Ovary (tissue), 9 donors: ENCODE data around the gene ELP5. TPM values are rescaled to one million over a fixed set of nuclear protein-coding genes. Genes with fewer than 3 reads are reported as not detected.
A peak's percentile ranks its signal among the peaks of the same experiment; 100 is the strongest.

Source experiments
- DNase-seq, 5 donors: peaks; one replicate each; pipeline ENCODE4 v3.0.0-alpha.2; 2019 to 2020
- H3K27ac ChIP-seq, 2 donors: fragments of 200-600 bp; one replicate each; pipeline versions ENCODE4 v1.5.1 to v1.8.0; 2019 to 2022
- H3K27me3 ChIP-seq: fragments of 200-600 bp; one replicate; pipeline ENCODE4 v1.8.0; 2022
- H3K36me3 ChIP-seq: fragments of 200-600 bp; sonication (generic); one replicate; pipeline ENCODE4 v1.5.1; 2019
- H3K4me1 ChIP-seq: one replicate; pipeline ENCODE4 v1.8.1; 2013; ENCODE audit warnings: mild to moderate bottlenecking, moderate library complexity; ENCODE audit not compliant: insufficient read depth
- H3K4me3 ChIP-seq: fragments of 200-600 bp; sonication (generic); one replicate; pipeline ENCODE4 v1.5.1; 2017
- H3K9me3 ChIP-seq, 2 donors: fragments of 200-600 bp in 1 of 2; sonication (generic) in 1 of 2; one replicate each; pipeline versions ENCODE4 v1.5.1 to v1.8.1; 2013 to 2019; ENCODE audit warnings: mild to moderate bottlenecking in 1 of 2, moderate library complexity in 1 of 2
- CTCF ChIP-seq, 3 donors: fragments of 450-650 bp in 2 of 3; fragments of 200-600 bp in 1 of 3; IDR thresholded peaks; one replicate each; pipeline versions ENCODE4 v1.5.1 to v1.8.0; 2016 to 2022; ENCODE audit warnings: antibody characterized with exemption in 3 of 3, mild to moderate bottlenecking in 1 of 3
- EP300 ChIP-seq: sonication (generic); formaldehyde crosslinking; IDR thresholded peaks from one replicate; pipeline ENCODE4 v1.6.1; 2017; ENCODE audit warnings: antibody characterized with exemption
- POLR2A ChIP-seq: fragments of 450-650 bp; IDR thresholded peaks from one replicate; pipeline ENCODE4 v1.6.1; 2017; ENCODE audit warnings: antibody characterized with exemption, mild to moderate bottlenecking, moderate library complexity
- WGBS, 3 donors: extraction: QIAGEN DNeasy Blood & Tissue Kit in 1 of 3; methylation state at CpG; one replicate each; pipeline versions ENCODE4 v1.1.5 to v1.1.7; 2013 to 2017; 5-methylcytosine and 5-hydroxymethylcytosine counted together
- intact Hi-C, 4 donors: fragments of 100-400 bp; cut with DNase I; formaldehyde crosslinking; loops; one replicate each; pipeline versions ENCODE4 v1.11.0 to v1.15.1; 2022 to 2023
- polyA plus RNA-seq, 2 donors: library from polyadenylated mRNA; stranded (reverse); fragments of 200-250 nt in 1 of 2; fragments of 350-450 nt in 1 of 2; fragmentation: Illumina TruSeq in 1 of 2; extraction: RNeasy Lipid Tissue Mini Kit (QIAGEN cat#74804) in 1 of 2; gene quantifications; one replicate each; pipeline ENCODE4 v1.2.3, GENCODE V29; 2013 to 2014
- total RNA-seq, 7 donors: library from RNA; depleted of rRNA in 2 of 7; stranded (reverse); fragments of >200 nt in 2 of 7; fragmentation: NEBNext Ultra II Directional in 3 of 7; extraction: Animal tissue kit (Norgen Biotek cat#: 25700) in 3 of 7; gene quantifications; one replicate each; pipeline versions ENCODE4 v1.1.0 to v1.2.4, GENCODE V29; 2016 to 2023
- donor health status: DM: no; HTN: no; CAD: no; lungs with moderate emphysema.
- donor health status: DM: no; HTN: no; CAD: no.
- donor health status: Bipolar disorder and iron deficiency.
- donor health status: DM: yes; HTN: yes; CAD: no.
- donor health status: DM: no; HTN: no; CAD: no.
- donor health status: DM: yes; HTN: yes; CAD: no.

Gene ELP5
- total and polyA plus RNA-seq, 9 donors: 18.7 to 56.0 (median 40.6) TPM

DNA sequence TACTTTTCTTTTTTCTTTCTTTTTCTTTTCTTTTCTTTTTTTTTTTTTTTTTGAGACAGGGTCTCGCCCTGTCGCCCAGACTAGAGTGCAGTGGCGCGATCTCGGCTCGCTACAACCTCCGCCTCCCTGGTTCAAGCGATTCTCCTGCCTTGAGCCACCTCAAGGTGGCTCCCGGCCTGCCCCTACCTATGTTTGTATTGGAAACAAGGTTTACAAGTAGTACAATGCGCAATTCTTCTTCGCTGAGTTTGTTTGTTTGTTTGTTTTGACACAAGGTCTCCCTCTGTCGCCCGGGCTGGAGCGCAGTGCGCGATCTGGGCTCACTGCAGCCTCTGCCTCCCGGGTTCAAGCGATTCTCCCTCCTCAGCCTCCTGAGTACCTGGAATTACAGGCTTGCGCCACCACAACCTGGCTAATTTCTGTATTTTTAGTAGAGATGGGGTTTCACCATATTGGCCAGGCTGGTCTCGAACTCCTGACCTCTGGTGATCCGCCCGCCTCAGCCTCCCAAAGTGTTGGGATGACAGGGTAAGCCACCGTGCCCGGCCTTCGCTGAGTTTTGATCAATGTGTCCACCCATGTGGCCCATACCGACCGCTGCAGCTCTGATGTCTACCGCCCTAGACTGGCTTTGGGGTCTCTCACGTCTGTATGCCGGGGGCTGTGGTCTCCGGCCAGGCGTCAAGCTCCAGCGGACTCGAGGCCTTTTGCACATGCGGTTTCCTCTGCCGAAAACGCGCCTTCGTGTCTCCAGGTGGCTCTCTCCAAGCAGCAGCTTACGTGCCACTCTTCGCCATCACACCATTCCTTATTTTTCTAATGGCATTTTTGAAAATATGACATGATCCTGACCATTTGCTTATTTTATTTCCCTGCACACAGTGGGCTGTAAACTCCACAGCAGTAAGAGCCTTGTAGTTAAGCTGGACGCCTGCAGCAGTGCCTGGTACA is 43.5 kb downstream of the ELP5 start:
- no peaks in the 10 kb centered on the region for H3K36me3 ChIP-seq
- H3K4me1 ChIP-seq: peaks cover 9% of the 10 kb centered on the region
- no peaks in the 10 kb centered on the region for H3K9me3 ChIP-seq
- 53 to 60% (median 57%) methylated on average over 42 of the region's 42 CpGs for WGBS, 3 donors
- TF ChIP-seq EP300: no peak
- TF ChIP-seq CTCF (IDR thresholded peaks at IDR 0.05): no peak
- TF ChIP-seq POLR2A: no peak
- peaks cover 3% of the 10 kb centered on the region for H3K27me3 ChIP-seq
- intact Hi-C loops: loop anchor here (1.0 to 5.0 kb wide), 4 partner anchors 14 to 251 kb away; partner anchors contain the start of genes SLC2A4 (in 4 of the 4) and SLC16A11 (in 1 of the 4)
- H3K4me3 ChIP-seq: no peak overlapping the region
- DNase-seq: no peak
- H3K27ac ChIP-seq: no peak overlapping the region

- peaks cover 3% of the 10 kb centered on the region for H3K27me3 ChIP-seq
- no peaks in the 10 kb centered on the region for H3K9me3 ChIP-seq
- peak; percentile 88 to 98 (median 94) for TF ChIP-seq CTCF (IDR thresholded peaks at IDR 0.05)
- TF ChIP-seq EP300: no peak
- intact Hi-C loops: loop anchor here in 3 of 4 donors (1.0 to 5.0 kb wide), 4 partner anchors 15 to 252 kb away; partner anchors contain the start of genes SLC2A4 (in 3 of the 3) and SLC16A11 (in 1 of the 3)
- 1 to 3% (median 2%) methylated on average over 40 to 51 of the region's 51 CpGs for WGBS, 3 donors
- H3K36me3 ChIP-seq: no peaks in the 10 kb centered on the region
- H3K27ac ChIP-seq: no peak overlapping the region
- H3K4me1 ChIP-seq: peaks cover 9% of the 10 kb centered on the region
- DNase-seq: peak; percentile 78 to 90 (median 83)
- H3K4me3 ChIP-seq: peak overlapping the region; percentile 6
These were observed 44.3 kb downstream of the ELP5 start for GRCh38 chr17:7296189-7296861.

- intact Hi-C loops: no loop called here
These were observed 52.2 kb downstream of the ELP5 start for GRCh38 chr17:7304179-7304578.

More at GRCh38 chr17:7304179-7304578, 52.2 kb downstream of the ELP5 start:
- Histone ChIP-seq H3K4me3 (no peak overlapping the region), H3K9me3 (no peaks in the 10 kb centered on the region), H3K4me1 (peaks cover 4% of the 10 kb centered on the region), H3K27ac (no peak overlapping the region), H3K36me3 (no peaks in the 10 kb centered on the region), H3K27me3 (no peaks in the 10 kb centered on the region)
- WGBS, 3 donors: 93 to 97% (median 94%) methylated on average over 7 of the region's 7 CpGs
- TF ChIP-seq POLR2A: no peak
- TF ChIP-seq CTCF (IDR thresholded peaks at IDR 0.05): no peak
- TF ChIP-seq EP300: no peak
- DNase-seq: no peak
